WTC11 (cell line): ENCODE measurements around the gene COG4. TPM values are rescaled to one million over a fixed set of nuclear protein-coding genes. Genes with fewer than 3 reads are reported as not detected.

ENCODE experiments used
- ATAC-seq: fragments of 200-7000 bp; cut with Tn5 transposase; 2 replicates; pipeline ENCODE4 v1.10.0; 2021; ENCODE audit warnings: mild to moderate bottlenecking, moderate library complexity
- CTCF ChIA-PET: fragments of 300-600 bp; sonication (Branson Sonifier 250); formaldehyde crosslinking; loops from one replicate; lab custom pipeline; 2021; ENCODE audit warnings: antibody characterized with exemption; lab: Charles Lee
- POLR2A ChIA-PET: fragments of 350-600 bp; sonication (Branson Sonifier 250); formaldehyde crosslinking; loops from one replicate; lab custom pipeline; 2021; ENCODE audit warnings: antibody characterized with exemption; lab: Charles Lee
- DNase-seq: peaks from one replicate; pipeline ENCODE4 v3.0.0; 2021; ENCODE audit warnings: low spot score
- H3K27ac Mint-ChIP-seq: 2 replicates; pipeline ENCODE4 v1.8.0; 2021; ENCODE audit warnings: mixed read lengths
- H3K27me3 Mint-ChIP-seq: 2 replicates; pipeline ENCODE4 v1.8.0; 2021; ENCODE audit warnings: low read depth, mild to moderate bottlenecking, moderate library complexity, mixed read lengths
- H3K36me3 Mint-ChIP-seq: 2 replicates; pipeline ENCODE4 v1.8.0; 2021; ENCODE audit warnings: mixed read lengths
- H3K4me1 Mint-ChIP-seq: 2 replicates; pipeline ENCODE4 v1.8.0; 2022; ENCODE audit warnings: mixed read lengths
- H3K4me3 Mint-ChIP-seq: 2 replicates; pipeline ENCODE4 v1.8.0; 2021; ENCODE audit warnings: mild to moderate bottlenecking, moderate library complexity, mixed read lengths
- H3K9me3 Mint-ChIP-seq: 2 replicates; pipeline ENCODE4 v1.8.0; 2021; ENCODE audit warnings: mixed read lengths
- AFF4 ChIP-seq: sonication (generic); formaldehyde crosslinking; IDR thresholded peaks from 2 replicates; pipeline ENCODE4 v1.8.1; 2023; ENCODE audit warnings: mild to moderate bottlenecking, missing genetic modification reagents, borderline replicate concordance
- E2F4 ChIP-seq: sonication (generic); formaldehyde crosslinking; IDR thresholded peaks from 2 replicates; pipeline ENCODE4 v1.8.1; 2022; ENCODE audit warnings: low read depth, mild to moderate bottlenecking, moderate library complexity, missing genetic modification reagents, borderline replicate concordance
- ETV6 ChIP-seq: sonication (generic); formaldehyde crosslinking; IDR thresholded peaks from 2 replicates; pipeline ENCODE4 v1.8.1; 2022; ENCODE audit warnings: mild to moderate bottlenecking, missing genetic modification reagents
- FOXP1 ChIP-seq: sonication (generic); formaldehyde crosslinking; IDR thresholded peaks from 2 replicates; pipeline ENCODE4 v1.8.0; 2022; ENCODE audit warnings: missing genetic modification reagents, mild to moderate bottlenecking, moderate library complexity, borderline replicate concordance
- GABPB1 ChIP-seq: sonication (generic); formaldehyde crosslinking; IDR thresholded peaks from 2 replicates; pipeline ENCODE4 v1.8.1; 2023; ENCODE audit warnings: mild to moderate bottlenecking, missing genetic modification reagents
- GTF2I ChIP-seq: fragments of 250-450 bp; sonication (Bioruptor Pico); conservative IDR thresholded peaks from 2 replicates; pipeline ENCODE4 v1.4.0; 2021; ENCODE audit warnings: mild to moderate bottlenecking
- HMGA2 ChIP-seq: fragments of 250-450 bp; sonication (Bioruptor Pico); IDR thresholded peaks from 2 replicates; pipeline ENCODE4 v1.4.0; 2021; ENCODE audit warnings: mild to moderate bottlenecking, moderate library complexity
- IRF1 ChIP-seq: sonication (generic); formaldehyde crosslinking; IDR thresholded peaks from 2 replicates; pipeline ENCODE4 v1.8.0; 2023; ENCODE audit warnings: missing genetic modification reagents
- IRF2 ChIP-seq: sonication (generic); formaldehyde crosslinking; IDR thresholded peaks from 2 replicates; pipeline ENCODE4 v1.8.0; 2022; ENCODE audit warnings: low read depth, missing genetic modification reagents, borderline replicate concordance
- JUN ChIP-seq: sonication (generic); formaldehyde crosslinking; IDR thresholded peaks from 2 replicates; pipeline ENCODE4 v1.8.0; 2023; ENCODE audit warnings: mild to moderate bottlenecking, missing genetic modification reagents
- MYBL2 ChIP-seq: sonication (generic); formaldehyde crosslinking; IDR thresholded peaks from 2 replicates; pipeline ENCODE4 v1.8.1; 2023; ENCODE audit warnings: mild to moderate bottlenecking, moderate library complexity, missing genetic modification reagents
- NFATC4 ChIP-seq: fragments of 250-450 bp; sonication (Bioruptor Pico); IDR thresholded peaks from 2 replicates; pipeline ENCODE4 v1.9.0; 2021; ENCODE audit warnings: mild to moderate bottlenecking
- NR1H2 ChIP-seq: sonication (generic); formaldehyde crosslinking; IDR thresholded peaks from 2 replicates; pipeline ENCODE4 v1.9.0; 2021; ENCODE audit warnings: mild to moderate bottlenecking, moderate library complexity, missing genetic modification reagents
- NR3C1 ChIP-seq: sonication (generic); formaldehyde crosslinking; conservative IDR thresholded peaks from 2 replicates; pipeline ENCODE4 v1.8.1; 2023; ENCODE audit warnings: low read depth, mild to moderate bottlenecking, missing genetic modification reagents
- RELA ChIP-seq: sonication (generic); formaldehyde crosslinking; IDR thresholded peaks from 2 replicates; pipeline ENCODE4 v1.8.1; 2022; ENCODE audit warnings: missing genetic modification reagents, mild to moderate bottlenecking, borderline replicate concordance
- SOX15 ChIP-seq: fragments of 250-450 bp; sonication (Bioruptor Pico); IDR thresholded peaks from 2 replicates; pipeline ENCODE4 v1.9.0; 2021; ENCODE audit warnings: mild to moderate bottlenecking
- ZBTB43 ChIP-seq: sonication (generic); formaldehyde crosslinking; IDR thresholded peaks from 2 replicates; pipeline ENCODE4 v1.8.1; 2023; ENCODE audit warnings: mild to moderate bottlenecking, missing genetic modification reagents
- ZNF138 ChIP-seq: sonication (generic); formaldehyde crosslinking; conservative IDR thresholded peaks from 2 replicates; pipeline ENCODE4 v1.8.1; 2022; ENCODE audit warnings: mild to moderate bottlenecking, moderate library complexity, missing genetic modification reagents
- ZNF263 ChIP-seq: sonication (generic); formaldehyde crosslinking; IDR thresholded peaks from 2 replicates; pipeline ENCODE4 v1.8.1; 2022; ENCODE audit warnings: low read depth, mild to moderate bottlenecking, moderate library complexity, missing genetic modification reagents
- ZNF671 ChIP-seq: fragments of 250-450 bp; sonication (Bioruptor Pico); IDR thresholded peaks from 2 replicates; pipeline ENCODE4 v1.8.0; 2021; ENCODE audit warnings: mild to moderate bottlenecking
- total RNA-seq: library from RNA; stranded (reverse); gene quantifications from 3 replicates; pipeline ENCODE4 v1.2.3, GENCODE V29; 2021
- TF ChIP-seq, protein P1 (sequence below): sonication (generic); formaldehyde crosslinking; IDR thresholded peaks from 2 replicates; pipeline ENCODE4 v1.8.1; 2022; ENCODE audit warnings: missing genetic modification reagents, borderline replicate concordance
- TF ChIP-seq, protein P2 (sequence below): sonication (generic); formaldehyde crosslinking; IDR thresholded peaks from 2 replicates; pipeline ENCODE4 v1.8.1; 2022; ENCODE audit warnings: mild to moderate bottlenecking, missing genetic modification reagents, moderate library complexity, borderline replicate concordance

Gene COG4
- total RNA-seq, 1 experiment from 2014 or later = 56.6 TPM

DNA sequence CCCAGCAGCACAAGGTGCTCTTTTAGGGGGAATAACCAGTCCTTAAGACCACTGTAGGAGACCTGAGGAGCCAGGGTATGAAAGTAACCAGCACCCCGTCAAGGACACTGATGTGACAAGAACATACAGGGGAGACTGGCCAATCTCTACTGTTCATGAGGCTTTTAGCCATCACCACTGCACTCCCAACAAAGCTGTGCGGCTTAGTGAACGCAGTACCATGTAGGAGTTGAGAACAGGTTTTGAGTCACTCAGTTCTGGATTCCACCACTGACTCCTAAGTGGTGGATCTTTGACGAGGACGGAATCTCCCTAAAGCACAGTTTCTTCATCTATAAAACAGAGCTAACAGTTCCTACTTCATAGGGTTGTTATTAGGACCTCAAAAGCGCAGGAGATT lies 26.8 kb downstream of the COG4 start:
- ChIA-PET CTCF (interaction anchor here (0.7 kb wide), 1 partner anchor 26 kb away, joined by 3 read pairs; no protein-coding TSS in a partner anchor), POLR2A (interaction anchor here (0.8 kb wide), 1 partner anchor 115 kb away, joined by 3 read pairs; no protein-coding TSS in a partner anchor)
- DNase-seq = no peak
- TF ChIP-seq NR1H2 (CRISPR knock-in tag) (no peak), ETV6 (CRISPR knock-in tag) (no peak), E2F4 (CRISPR knock-in tag) (no peak), JUN (no peak), MYBL2 (CRISPR knock-in tag) (no peak), IRF1 (CRISPR knock-in tag) (no peak)
- Mint-ChIP-seq H3K4me3 (no peak overlapping the region), H3K4me1 (no peaks in the 10 kb centered on the region), H3K27me3 (no peaks in the 10 kb centered on the region), H3K36me3 (peaks cover 36% of the 10 kb centered on the region), H3K9me3 (no peaks in the 10 kb centered on the region), H3K27ac (no peak overlapping the region)
- ATAC-seq = no peak

GRCh38 chr16:70495425-70496182 lies 27.8 kb downstream of the COG4 start:
- Mint-ChIP-seq H3K4me1 (no peaks in the 10 kb centered on the region), H3K36me3 (peaks cover 32% of the 10 kb centered on the region), H3K9me3 (no peaks in the 10 kb centered on the region), H3K27ac (no peak overlapping the region), H3K27me3 (no peaks in the 10 kb centered on the region), H3K4me3 (no peak overlapping the region)
- no peak for ATAC-seq
- no peak for DNase-seq
- POLR2A ChIA-PET = interaction anchor here (0.7 to 0.8 kb wide), 2 partner anchors 77 to 114 kb away, joined by 3 to 6 read pairs; no protein-coding TSS in a partner anchor
- TF ChIP-seq FOXP1 (CRISPR knock-in tag) = no peak
- TF ChIP-seq GTF2I (CRISPR knock-in tag) = no peak
- no peak for TF ChIP-seq GABPB1 (CRISPR knock-in tag)
- no peak for TF ChIP-seq ZNF263 (CRISPR knock-in tag)
- no peak for TF ChIP-seq NR3C1 (CRISPR knock-in tag)
- TF ChIP-seq, protein P1, sequence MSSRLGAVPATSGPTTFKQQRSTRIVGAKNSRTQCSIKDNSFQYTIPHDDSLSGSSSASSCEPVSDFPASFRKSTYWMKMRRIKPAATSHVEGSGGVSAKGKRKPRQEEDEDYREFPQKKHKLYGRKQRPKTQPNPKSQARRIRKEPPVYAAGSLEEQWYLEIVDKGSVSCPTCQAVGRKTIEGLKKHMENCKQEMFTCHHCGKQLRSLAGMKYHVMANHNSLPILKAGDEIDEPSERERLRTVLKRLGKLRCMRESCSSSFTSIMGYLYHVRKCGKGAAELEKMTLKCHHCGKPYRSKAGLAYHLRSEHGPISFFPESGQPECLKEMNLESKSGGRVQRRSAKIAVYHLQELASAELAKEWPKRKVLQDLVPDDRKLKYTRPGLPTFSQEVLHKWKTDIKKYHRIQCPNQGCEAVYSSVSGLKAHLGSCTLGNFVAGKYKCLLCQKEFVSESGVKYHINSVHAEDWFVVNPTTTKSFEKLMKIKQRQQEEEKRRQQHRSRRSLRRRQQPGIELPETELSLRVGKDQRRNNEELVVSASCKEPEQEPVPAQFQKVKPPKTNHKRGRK (CRISPR knock-in tag) = no peak
- no peak for TF ChIP-seq ZNF671 (CRISPR knock-in tag)
- TF ChIP-seq IRF2 (CRISPR knock-in tag) = no peak
- no peak for TF ChIP-seq ZBTB43 (CRISPR knock-in tag)
- TF ChIP-seq SOX15 (CRISPR knock-in tag) = no peak
- no peak for TF ChIP-seq RELA (CRISPR knock-in tag)
- no peak for TF ChIP-seq HMGA2 (CRISPR knock-in tag)
- TF ChIP-seq, protein P2, sequence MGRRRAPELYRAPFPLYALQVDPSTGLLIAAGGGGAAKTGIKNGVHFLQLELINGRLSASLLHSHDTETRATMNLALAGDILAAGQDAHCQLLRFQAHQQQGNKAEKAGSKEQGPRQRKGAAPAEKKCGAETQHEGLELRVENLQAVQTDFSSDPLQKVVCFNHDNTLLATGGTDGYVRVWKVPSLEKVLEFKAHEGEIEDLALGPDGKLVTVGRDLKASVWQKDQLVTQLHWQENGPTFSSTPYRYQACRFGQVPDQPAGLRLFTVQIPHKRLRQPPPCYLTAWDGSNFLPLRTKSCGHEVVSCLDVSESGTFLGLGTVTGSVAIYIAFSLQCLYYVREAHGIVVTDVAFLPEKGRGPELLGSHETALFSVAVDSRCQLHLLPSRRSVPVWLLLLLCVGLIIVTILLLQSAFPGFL (CRISPR knock-in tag) = no peak
- no peak for TF ChIP-seq AFF4
- TF ChIP-seq ZNF138 (CRISPR knock-in tag) = no peak
- TF ChIP-seq NFATC4 (CRISPR knock-in tag) = no peak
- CTCF ChIA-PET = interaction anchor here (0.6 kb wide), 1 partner anchor 30 kb away, joined by 4 read pairs; no protein-coding TSS in a partner anchor
